ENCODE data around the gene PCDH9.

DNA sequence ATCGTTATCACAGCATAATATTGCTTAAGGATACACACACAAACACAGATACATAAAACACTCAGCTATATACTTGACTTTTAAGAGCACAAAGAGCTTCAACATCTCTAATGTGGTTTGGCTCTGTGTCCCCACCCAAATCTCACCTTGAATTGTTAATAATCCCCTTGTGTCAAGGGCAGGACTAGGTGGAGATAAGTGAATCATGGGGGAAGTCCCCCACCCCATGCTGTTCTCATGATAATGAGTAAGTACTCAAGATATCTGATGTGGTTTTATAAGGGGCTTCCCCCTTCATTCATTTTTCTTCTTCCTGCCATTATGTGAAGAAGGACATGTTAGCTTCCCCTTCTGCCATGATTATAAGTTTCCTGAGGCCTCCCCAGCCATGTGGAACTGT is 481.4 kb downstream of the PCDH9 start:
- TF ChIP-seq POLR2A (IDR thresholded peaks at IDR 0.05): no peak
- TF ChIP-seq, protein P1, sequence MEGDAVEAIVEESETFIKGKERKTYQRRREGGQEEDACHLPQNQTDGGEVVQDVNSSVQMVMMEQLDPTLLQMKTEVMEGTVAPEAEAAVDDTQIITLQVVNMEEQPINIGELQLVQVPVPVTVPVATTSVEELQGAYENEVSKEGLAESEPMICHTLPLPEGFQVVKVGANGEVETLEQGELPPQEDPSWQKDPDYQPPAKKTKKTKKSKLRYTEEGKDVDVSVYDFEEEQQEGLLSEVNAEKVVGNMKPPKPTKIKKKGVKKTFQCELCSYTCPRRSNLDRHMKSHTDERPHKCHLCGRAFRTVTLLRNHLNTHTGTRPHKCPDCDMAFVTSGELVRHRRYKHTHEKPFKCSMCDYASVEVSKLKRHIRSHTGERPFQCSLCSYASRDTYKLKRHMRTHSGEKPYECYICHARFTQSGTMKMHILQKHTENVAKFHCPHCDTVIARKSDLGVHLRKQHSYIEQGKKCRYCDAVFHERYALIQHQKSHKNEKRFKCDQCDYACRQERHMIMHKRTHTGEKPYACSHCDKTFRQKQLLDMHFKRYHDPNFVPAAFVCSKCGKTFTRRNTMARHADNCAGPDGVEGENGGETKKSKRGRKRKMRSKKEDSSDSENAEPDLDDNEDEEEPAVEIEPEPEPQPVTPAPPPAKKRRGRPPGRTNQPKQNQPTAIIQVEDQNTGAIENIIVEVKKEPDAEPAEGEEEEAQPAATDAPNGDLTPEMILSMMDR (IDR thresholded peaks at IDR 0.05): no peak

Data from Peyer's patch (tissue), 4 donors.